HG02884 (cell line): ENCODE data around the gene ZSCAN9.

ENCODE experiments used
- ATAC-seq: cut with Tn5 transposase; IDR thresholded peaks from one replicate; pipeline ENCODE4 v1.9.1; 2021; ENCODE audit warnings: mild to moderate bottlenecking, moderate library complexity; ENCODE audit not compliant: unreplicated experiment

The ZSCAN9 gene

DNA sequence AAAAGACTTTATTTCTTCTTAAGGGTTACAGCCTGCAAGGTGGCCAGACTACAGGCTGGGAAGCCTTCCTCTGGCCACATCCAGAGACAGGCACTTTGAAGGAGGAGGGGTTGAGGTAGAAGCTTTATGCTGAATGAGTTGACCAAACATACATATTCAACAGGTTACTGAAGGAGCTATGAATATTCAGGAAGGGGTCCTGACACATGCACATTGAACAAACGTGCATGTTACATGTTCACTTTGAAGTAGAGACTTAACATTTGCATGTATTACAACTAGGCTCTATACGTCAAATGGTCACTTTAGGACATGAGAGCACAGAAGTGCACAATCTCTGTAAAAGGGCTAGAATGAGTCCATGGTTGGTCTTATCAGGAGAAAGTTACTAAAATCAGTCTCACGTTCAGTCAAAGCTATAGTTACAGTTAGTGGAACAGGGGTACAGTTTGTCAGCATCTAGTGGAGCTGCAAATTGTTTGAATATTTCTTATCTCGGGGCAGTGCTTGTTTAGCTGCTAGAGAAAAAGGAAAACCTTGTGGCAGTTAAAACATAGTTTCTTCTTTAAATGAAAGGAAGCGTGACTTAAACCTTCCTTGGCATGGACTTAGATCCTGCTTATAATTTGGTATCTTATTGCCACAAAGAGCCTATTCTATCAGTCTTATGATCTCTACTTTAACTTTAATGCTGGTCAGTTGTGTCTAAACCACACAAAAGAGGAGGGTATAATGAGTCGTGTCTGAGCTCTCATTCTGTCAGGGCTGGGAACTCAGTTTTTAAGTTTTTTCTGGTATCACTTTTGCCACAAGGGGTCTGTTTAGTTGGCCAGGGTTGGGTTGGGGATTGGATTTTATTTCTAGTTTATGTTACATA is 4.6 kb upstream of the ZSCAN9 start:
- no peak for ATAC-seq

- no peak for ATAC-seq
Measured at GRCh38 chr6:28224131-28225055, 682 bp upstream of the ZSCAN9 start.

- ATAC-seq: no peak
Measured at GRCh38 chr6:28226460-28226859, 1.4 kb downstream of the ZSCAN9 start.

GRCh38 chr6:28232785-28233184 is 7.7 kb downstream of the ZSCAN9 start:
- no peak for ATAC-seq

GRCh38 chr6:28235912-28236452 is 10.9 kb downstream of the ZSCAN9 start:
- ATAC-seq: no peak

- ATAC-seq: no peak
Measured at GRCh38 chr6:28239636-28240035, 14.6 kb downstream of the ZSCAN9 start.

- no peak for ATAC-seq
Measured at GRCh38 chr6:28240471-28240870, 15.4 kb downstream of the ZSCAN9 start.

DNA sequence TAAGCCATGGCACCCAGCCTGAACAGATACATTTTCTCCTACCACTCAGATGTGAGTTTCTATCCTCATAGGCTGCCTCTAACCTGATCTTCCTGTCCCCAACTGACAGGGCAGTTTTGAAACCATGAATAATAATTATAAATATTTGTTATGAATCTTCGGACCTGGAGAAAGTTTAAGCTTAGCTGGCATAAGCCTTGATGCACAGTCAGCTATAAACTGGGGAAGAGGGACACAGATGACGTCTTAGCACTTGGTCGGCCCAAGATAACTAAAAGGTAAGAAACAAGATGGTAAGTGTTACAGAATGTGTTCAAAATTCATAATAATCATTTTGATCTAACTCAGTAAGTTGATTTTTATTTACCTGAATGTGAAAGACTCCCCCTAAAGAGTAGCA is 18.9 kb downstream of the ZSCAN9 start:
- no peak for ATAC-seq

GRCh38 chr6:28245206-28245941 is 20.3 kb downstream of the ZSCAN9 start:
- ATAC-seq: no peak

GRCh38 chr6:28248916-28249315 is 23.8 kb downstream of the ZSCAN9 start:
- ATAC-seq: no peak

DNA sequence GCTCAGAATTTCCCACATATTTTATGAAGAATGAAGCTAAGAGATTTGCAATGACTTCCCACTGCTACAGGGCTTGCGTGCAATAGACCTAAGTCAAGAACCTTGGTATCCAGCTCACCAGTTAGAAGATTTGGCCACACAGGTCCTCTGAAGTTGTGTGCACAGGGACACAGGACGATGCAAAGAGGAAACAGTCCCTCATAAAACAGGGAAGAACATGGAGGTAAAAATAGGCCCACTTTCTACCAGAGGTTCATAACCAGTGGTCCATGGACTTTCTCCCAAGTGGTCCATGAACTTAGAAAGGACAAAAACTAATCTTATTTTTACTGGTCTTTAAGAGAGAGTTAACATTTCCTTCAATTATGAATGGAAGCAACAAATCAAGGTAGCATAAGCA is 25.7 kb downstream of the ZSCAN9 start:
- no peak for ATAC-seq

DNA sequence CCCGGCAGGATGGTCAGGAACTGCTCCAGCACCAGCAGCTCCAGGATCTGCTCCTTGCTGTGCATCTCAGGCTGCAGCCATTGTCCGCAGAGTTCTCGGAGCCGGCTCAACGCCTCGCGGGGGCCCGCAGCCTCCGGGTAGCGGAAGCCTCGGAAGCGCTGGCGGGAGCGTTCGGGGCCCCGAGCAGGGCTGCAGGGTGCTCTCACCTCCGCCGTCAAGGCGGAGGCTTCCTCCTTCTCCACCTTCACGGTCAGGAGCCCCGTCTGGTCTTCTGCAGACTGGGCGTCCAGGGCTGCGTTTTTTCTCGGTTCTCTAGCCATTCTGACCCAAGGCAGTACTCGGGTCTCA is 26.6 kb downstream of the ZSCAN9 start:
- peak; percentile 37 for ATAC-seq

DNA sequence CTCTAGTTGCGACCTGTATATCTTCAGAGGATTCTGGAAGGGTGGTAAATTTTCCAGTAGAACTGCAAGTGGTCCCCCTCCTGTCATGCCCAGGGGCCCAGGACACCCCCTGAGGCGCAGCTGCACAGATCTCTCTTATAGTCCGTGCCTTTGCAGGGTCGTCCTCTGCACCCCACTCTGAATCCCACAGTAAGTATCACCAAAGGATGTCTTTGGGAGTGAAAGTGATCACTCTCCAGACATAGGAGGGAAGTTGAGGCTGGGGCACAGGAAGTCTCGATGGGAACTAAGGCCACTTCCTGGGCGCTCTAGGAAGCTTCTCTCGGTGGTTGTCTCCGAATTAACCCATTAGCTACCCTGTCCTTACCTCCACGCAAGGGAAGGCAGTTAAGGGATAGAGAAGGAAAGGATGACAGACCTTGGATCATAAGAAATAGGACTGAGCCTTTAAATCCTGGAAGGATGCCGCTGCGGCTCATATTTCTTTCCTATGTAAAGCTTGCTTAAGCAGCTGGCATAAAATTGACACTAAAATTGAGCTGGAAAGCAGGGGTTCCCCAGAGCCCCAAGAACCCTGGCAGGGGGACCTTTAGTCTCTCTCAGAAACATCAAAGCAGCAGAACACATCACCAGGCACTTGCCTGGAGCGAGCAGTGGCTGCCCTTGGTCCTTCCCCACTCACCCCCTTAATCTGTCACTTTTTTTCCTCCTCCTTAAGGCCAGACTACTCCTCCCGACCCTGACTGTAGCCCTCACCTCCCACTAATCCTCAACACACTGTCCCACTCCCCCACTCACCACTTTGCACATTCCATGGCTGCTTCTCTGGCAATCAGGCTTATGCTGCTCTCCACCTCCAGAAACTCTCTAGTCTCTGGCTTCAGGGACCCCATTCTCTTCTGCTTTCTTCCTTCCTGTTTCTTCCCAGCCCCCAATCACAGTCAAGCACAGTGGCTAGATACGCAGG is 27.2 kb downstream of the ZSCAN9 start, which contains the start of gene ZKSCAN4:
TSS of gene ZKSCAN4 (minus strand) at position 261 of the 967 bp plus-strand sequence. CDS start 289 bp downstream, outside the sequence.
- ATAC-seq: peak; percentile 84

DNA sequence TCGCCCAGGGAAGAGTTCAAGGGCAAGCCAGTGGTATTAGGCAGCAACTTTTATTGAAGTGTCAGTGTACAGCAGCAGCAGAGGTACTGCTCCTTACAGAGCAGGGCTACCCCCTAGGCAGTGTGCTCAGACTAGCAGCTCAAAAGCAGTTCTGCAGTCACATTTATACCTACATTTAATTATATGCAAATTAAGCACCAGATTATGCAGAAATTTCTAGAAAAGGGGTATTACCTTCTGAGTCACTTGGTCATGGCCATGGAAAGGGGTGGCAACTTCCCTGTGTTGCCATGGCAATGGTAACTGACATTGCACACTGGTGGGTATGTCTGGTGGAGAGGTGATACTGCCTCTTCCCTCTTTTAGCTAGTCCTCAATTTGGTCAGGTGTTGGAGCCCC is 29.0 kb downstream of the ZSCAN9 start:
- no peak for ATAC-seq

DNA sequence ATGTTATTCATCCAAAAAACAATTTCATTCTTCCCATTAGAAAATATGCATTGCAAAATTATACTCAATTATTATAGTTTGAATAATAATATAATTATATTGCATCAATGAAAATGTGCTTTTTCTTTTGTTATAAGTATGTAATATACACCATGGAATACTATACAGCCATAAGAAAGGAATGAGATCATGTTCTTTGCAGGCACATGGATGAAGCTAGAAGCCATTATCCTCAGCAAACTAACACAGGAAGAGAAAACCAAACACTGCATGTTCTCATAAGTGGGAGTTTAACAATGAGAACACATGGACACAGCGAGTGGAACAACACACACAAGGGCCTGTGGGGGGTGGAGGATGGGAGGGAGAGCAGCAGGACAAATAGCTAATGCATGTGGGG is 32.0 kb downstream of the ZSCAN9 start:
- no peak for ATAC-seq

GRCh38 chr6:28258877-28259777 is 34.1 kb downstream of the ZSCAN9 start, which contains the start of gene NKAPL:
TSS of gene NKAPL (plus strand) at chr6:28259297. CDS start at chr6:28259372, 75 bp downstream.
- no peak for ATAC-seq

GRCh38 chr6:28263922-28264321 is 38.8 kb downstream of the ZSCAN9 start:
- no peak for ATAC-seq

DNA sequence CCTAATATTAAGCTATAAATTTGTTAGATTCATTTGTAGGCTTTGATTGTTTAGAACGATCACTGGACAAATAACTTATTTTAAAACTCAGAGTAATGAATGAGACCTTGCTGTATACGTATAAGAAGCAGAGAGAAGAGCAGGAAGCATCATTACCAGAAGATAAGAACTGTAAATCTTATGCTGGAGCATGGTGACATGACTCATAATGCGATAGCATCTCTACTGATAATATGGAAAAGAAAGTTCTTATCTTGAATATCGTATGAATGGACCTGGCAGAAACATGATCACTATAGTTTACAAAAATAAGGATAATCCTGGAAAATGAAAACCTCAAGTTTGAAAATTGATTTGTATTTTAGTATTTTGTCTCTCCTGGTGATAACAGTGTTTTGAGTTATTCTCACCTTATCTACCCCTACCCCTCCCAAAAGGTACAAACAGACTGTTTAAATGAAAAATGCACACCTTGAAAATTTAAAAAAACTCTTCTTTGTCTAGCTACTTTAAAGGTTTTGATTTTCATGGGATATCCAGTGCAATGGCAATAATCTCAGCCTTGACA is 39.8 kb downstream of the ZSCAN9 start:
- no peak for ATAC-seq
